GM13977 (cell line): Measurements from ENCODE around the gene ITGAL.

Experiments
- DNase-seq: peaks from one replicate; pipeline ENCODE4 v3.0.0; 2012; ENCODE audit warnings: low spot score
- in situ Hi-C: fragments of 300-500 bp; cut with MboI; formaldehyde crosslinking; loops from one replicate; pipeline ENCODE4 v1.12.0; 2022; ENCODE audit warnings: low sequenced_read_pairs, low pct_unique_long_range_greater_than_20kb, mixed read lengths, inconsistent platforms; ENCODE audit not compliant: unreplicated experiment
- TF ChIP-seq, protein P1 (sequence below): IDR thresholded peaks from 2 replicates; pipeline ENCODE4 v1.5.1; 2012; ENCODE audit warnings: mild to moderate bottlenecking, control low read depth; ENCODE audit not compliant: insufficient read depth; ENCODE audit errors: extremely low read depth, missing control alignments

Gene ITGAL

DNA sequence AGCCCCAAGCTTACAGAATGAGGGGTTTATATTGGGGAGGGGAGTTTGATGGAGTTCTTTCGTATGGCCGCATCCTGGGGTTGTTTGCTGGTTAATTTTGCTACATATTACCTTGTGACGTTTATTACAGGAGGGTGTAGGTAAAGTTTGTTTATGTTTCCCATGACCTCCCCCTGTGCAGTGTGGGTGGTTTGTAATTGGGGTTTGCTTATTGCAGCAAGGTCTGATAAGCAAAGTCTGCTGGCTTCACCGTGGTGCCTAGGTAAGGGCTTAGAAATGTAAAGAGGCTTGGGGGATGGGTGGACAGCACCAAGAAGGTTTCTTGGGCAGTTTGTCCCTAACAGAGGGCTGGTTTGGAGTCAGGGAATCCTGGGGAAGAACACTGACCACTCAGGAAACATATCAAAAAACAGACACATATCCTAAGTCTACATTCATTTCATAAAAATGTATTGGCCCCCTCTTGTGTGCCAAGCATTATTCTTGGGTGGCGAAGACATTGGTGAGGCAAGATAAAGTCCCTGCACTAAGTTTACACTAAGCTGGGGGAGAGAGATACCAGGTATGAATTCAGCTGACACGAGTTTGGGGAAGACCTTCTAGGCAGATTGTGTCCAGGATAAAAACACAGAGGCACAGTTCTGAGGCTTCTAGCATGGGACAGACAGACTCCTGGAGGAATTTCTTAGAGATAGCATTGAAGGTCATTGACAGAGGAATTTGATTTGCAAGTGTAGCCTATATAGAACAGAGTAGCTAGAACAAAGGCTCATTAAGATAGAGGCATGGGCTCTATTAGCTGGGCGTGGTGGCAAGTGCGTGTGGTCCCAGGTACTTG, 76.1 kb downstream of the ITGAL start:
- in situ Hi-C loops: loop anchor here (25.0 kb wide), 1 partner anchor 89 kb away; no protein-coding TSS in a partner anchor
- no peak for DNase-seq
- TF ChIP-seq, protein P1, sequence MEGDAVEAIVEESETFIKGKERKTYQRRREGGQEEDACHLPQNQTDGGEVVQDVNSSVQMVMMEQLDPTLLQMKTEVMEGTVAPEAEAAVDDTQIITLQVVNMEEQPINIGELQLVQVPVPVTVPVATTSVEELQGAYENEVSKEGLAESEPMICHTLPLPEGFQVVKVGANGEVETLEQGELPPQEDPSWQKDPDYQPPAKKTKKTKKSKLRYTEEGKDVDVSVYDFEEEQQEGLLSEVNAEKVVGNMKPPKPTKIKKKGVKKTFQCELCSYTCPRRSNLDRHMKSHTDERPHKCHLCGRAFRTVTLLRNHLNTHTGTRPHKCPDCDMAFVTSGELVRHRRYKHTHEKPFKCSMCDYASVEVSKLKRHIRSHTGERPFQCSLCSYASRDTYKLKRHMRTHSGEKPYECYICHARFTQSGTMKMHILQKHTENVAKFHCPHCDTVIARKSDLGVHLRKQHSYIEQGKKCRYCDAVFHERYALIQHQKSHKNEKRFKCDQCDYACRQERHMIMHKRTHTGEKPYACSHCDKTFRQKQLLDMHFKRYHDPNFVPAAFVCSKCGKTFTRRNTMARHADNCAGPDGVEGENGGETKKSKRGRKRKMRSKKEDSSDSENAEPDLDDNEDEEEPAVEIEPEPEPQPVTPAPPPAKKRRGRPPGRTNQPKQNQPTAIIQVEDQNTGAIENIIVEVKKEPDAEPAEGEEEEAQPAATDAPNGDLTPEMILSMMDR: no peak

DNA sequence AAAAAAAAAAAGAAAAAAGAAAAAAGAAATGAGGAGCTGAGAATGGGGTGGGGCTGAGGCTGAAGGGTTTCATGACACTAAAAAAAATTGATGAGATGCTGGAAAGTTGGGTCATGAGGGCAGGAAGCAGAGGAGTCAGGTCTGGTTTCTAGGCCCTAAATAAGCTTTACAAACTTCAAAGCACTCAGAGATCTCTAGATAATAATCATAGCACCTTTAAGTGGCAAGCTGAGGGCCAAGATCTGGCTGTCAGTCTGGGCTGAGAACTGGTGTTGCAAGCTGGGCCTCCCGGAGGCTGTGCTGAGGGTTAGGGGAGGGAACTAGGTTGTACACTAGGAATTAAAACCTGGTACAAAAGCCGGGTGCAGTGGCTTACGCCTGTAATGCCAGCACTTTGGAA, 79.2 kb downstream of the ITGAL start:
- in situ Hi-C loops: no loop called here
- DNase-seq: peak; percentile 72
- TF ChIP-seq, protein P1: no peak

DNA sequence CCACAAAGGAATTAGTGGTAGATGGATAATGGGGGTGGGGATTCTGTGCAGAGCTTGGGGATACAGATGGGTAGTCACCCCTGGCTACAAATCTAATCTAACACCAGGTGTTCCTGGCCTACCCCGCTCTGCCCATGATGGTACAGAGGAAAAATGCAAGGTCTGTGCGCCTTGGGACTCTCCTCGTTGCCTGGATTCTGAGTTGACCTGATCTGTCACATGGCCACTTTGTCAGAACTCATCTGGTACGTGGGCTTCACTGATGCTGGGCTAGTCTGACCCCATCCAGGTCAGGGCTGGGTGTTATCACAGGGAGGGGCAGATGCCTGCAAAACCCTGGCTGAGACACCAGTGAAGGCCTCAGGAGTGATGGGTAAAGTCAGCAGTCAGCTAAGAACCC, 80.4 kb downstream of the ITGAL start:
- DNase-seq: no peak
- TF ChIP-seq, protein P1: no peak
- in situ Hi-C loops: no loop called here

DNA sequence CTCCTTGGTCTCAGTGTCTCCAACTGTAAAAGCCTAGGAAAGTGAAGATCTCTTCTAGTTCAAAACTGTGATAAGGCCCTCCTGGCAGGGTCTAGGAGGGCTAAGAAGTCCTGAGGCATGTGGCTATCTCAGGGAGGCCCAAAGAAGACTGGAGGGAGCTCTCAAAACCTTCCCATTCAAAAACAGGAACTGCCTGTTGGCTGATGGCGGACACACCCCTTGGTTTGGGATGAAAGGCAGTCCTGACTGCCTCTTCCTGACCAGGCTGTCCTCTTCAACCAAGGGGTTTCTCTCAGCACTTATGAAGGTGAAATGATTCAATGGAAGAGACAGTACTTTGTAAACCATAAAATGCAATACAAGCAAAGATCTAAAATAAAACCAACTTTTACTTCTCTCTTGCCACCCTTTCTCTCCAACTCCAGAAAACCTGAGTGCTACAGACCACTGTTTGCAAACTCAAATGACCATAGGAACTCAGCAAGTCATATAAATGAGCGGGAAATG, 80.9 kb downstream of the ITGAL start:
- in situ Hi-C loops: no loop called here
- TF ChIP-seq, protein P1: no peak
- DNase-seq: no peak

DNA sequence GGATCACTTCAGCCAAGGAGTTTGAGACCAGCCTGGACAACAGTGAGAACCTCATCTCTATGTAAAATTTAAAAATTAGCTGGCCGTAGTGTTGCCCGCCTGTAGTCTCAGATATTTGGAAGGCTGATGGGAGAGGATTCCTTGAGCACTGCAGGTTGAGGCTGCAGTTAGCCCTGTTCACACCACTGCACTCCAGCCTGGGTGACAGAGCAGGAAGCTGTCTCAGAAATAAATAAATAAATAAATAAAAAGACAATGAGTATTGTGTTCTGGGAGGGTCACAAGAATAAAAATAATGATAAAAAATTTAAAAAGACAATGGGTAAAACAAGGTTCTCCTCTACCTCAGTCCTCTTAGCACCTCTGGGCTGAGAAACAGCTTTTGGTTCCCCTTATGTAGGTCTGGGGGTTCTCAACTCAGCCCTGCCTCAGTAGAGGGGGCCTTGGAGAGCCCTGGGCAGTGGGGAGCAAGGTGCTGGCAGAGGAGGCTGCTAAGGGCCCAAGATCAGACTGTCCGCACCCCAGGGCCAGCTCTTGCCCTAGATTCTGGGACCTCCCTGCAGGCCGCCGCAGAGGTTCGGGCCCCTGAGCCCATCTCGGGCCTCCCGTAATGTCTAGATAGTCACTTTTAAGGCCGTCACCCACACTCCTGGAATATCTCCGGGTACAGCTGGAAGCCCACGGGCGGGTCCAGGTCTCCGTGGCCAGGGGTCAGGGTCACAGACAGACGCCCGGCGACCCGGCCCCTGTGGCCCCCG, 82.2 kb downstream of the ITGAL start:
- in situ Hi-C loops: no loop called here
- no peak for DNase-seq
- TF ChIP-seq, protein P1: no peak

DNA sequence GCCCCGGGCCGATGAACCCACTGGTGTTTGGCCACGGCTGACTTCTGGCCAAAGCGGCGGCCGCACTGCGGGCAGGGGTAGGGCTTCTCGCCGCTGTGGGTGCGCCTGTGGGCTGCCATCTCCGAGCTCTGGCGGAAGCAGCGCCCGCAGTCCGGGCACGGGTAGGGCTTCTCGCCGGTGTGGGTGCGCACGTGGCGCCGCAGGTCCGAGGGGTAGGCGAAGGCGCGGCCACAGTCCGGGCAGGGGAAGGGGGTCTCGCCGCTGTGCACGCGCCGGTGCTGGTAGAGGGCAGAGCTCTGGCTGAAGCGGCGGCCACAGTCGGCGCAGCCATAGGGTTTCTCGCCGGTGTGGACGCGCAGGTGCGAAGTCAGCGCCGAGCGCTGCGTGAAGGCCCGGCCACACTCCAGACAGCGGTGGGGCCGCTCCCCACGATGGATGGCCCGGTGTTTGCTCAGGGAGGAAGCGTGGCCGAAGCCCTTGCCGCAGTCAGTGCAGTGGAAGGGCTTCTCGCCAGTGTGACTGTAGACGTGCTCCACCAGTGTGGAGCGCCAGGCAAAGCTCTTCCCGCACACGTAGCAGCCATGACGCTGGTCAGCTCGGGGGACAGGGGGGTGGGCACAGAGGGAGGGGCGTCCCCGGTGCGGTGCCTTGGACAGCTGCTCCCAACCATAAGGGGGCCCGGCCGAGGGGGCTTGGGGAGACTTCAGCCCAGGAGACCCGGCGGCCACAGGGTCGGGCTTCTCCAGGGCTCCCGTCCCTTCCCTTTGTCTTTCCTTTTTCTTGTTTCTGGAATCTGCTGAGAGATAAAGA, 83.0 kb downstream of the ITGAL start:
- in situ Hi-C loops: no loop called here
- no peak for DNase-seq
- TF ChIP-seq, protein P1: no peak
